ENCODE results near the gene EIF3I. TPM values are rescaled to one million over a fixed set of nuclear protein-coding genes. Genes with fewer than 3 reads are reported as not detected.

Gene EIF3I
- total RNA-seq, 2 donors from 2014 or later: 241 to 276 TPM

DNA sequence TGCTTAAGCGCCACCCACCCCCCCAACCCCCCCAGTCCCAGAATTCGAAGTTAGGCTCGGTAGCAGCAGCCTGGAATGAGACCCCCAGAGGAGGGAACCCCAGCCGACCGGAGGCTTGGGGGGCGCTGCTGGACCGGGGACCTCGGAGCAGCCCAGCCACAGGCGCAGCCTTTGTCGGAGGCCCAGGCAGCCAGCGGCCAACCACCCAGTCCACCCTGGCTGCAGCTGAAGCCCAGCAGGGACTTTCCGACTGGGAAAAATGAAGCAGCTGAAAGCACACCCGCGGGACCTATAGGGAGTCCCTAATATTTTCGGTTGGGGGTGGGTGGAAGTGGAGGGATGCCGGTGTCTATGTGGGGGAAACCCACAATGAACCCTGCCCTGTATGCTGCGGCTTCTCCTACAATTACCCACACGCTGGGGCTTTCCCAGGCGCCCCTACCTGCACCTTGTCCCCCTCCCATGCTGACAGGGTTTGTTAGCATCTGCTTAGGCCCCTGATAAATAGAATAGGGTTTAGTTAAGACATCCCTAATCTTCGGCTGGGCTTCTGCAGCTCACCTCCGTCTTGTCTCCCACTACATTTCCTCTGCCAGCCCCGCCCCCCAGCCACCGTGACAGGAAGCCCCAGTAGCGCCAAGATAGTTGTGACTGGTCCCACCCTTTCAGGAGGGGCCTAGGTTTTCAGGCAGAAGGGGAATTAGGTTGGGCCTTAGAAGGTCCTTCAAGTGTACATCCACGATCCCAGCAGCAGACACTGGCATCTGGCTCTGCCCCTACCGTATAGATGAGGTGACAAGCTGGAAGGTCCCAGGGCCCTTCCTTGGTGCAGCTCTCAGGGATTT, 21.0 kb upstream of the EIF3I start:
- no peaks in the 10 kb centered on the region for H3K27me3 Mint-ChIP-seq (ENCODE audit: low read depth)
- DNase-seq (peak; percentile 79 to 81), ATAC-seq (replicated peaks in 1 of 2) (peak; percentile 42 to 58)
- H3K4me1 Mint-ChIP-seq (ENCODE audit: low read depth): peaks cover 68% of the 10 kb centered on the region
- H3K27ac Mint-ChIP-seq: peak overlapping the region; percentile 90
- peaks cover 0 to 6% of the 10 kb centered on the region in 2 donors for H3K36me3 Mint-ChIP-seq (ENCODE audit: insufficient read depth in 2 of 2)
- H3K4me3 Mint-ChIP-seq: peak overlapping the region; percentile 88 to 90
- H3K9me3 Mint-ChIP-seq: no peaks in the 10 kb centered on the region

- H3K27me3 Mint-ChIP-seq (ENCODE audit: low read depth): no peaks in the 10 kb centered on the region
Observed at GRCh38 chr1:32204943-32205361, 17.3 kb upstream of the EIF3I start.

DNA sequence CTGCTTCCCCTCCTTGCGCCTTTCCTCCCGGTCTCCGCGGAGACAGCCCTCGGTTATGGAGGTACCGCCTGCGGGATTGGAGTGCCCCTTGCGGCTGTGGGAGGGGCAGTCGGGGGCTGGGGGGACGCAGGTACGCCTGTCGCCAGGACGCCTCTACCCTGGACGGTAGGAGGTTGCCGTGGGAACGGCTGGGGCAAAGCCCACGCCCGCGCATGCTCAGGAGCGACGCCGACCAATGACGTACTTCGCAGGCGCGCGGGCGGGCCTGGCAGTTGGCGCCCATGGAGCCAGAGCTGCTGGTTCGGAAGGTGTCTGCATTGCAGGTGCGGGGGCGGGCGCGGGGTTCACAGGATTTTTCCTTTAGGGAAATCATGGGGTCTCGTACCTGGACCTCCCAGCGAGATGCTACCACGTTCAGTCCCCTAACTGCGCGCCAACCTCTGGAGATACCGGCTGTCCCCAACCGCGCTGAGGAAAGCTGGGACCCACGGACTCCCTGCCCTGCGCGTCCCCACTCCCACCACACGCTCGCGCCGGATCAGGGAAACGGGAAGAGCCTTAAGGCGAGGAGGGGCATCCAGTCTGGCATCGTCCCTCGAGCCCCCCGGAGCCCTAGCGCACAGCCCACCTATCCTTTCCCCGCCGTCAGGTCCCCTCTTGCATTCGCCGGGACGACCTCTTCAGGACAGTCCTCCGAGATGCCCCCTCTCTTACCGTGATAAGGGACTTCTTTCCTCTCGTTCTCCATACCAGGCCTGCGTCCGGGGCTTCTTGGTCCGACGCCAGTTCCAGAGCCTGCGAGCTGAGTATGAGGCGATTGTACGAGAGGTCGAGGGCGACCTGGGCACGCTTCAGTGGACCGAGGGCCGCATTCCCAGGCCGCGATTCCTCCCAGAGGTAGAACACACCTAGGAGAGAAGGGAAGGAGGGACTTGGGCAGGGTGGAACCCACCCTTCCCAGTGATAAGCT, 16.5 kb upstream of the EIF3I start, which contains the start of gene IQCC:
Gene IQCC, plus strand, starts transcription at position 271 of the 970 bp plus-strand sequence. Its CDS starts 11 bp downstream, at position 282.
- H3K27me3 Mint-ChIP-seq (ENCODE audit: low read depth): no peaks in the 10 kb centered on the region
- peak within 1 kb of the TSS; percentile 88 to 97 for H3K4me3 Mint-ChIP-seq
- H3K27ac Mint-ChIP-seq: peak within 1 kb of the TSS; percentile 79
- DNase-seq (peak; percentile 88 to 90), ATAC-seq (replicated peaks in 1 of 2) (peak; percentile 82 to 85)
- H3K9me3 Mint-ChIP-seq: no peaks in the 10 kb centered on the region
- peaks cover 38% of the 10 kb centered on the region for H3K4me1 Mint-ChIP-seq (ENCODE audit: low read depth)
- peaks cover 0 to 2% of the 10 kb centered on the region in 2 donors for H3K36me3 Mint-ChIP-seq (ENCODE audit: insufficient read depth in 2 of 2)

More at GRCh38 chr1:32204943-32205361, 17.3 kb upstream of the EIF3I start:
- Mint-ChIP-seq H3K36me3 (ENCODE audit: insufficient read depth in 2 of 2) (peaks cover 0 to 2% of the 10 kb centered on the region in 2 donors), H3K9me3 (no peaks in the 10 kb centered on the region), H3K4me3 (peak overlapping the region; percentile 88 to 97), H3K4me1 (ENCODE audit: low read depth) (peaks cover 45% of the 10 kb centered on the region), H3K27ac (no peak overlapping the region)
- no peak for ATAC-seq (replicated peaks in 1 of 2)
- no peak for DNase-seq

GRCh38 chr1:32208469-32208868, 13.7 kb upstream of the EIF3I start:
- Mint-ChIP-seq H3K36me3 (ENCODE audit: insufficient read depth in 2 of 2) (peaks cover 0 to 2% of the 10 kb centered on the region in 2 donors), H3K4me3 (no peak overlapping the region), H3K27me3 (ENCODE audit: low read depth) (no peaks in the 10 kb centered on the region), H3K27ac (no peak overlapping the region), H3K9me3 (no peaks in the 10 kb centered on the region), H3K4me1 (ENCODE audit: low read depth) (peaks cover 24% of the 10 kb centered on the region)
- no peak for DNase-seq
- ATAC-seq (replicated peaks in 1 of 2): no peak

GRCh38 chr1:32208891-32209328, 13.3 kb upstream of the EIF3I start, which contains the start of gene DCDC2B:
TSS of gene DCDC2B (plus strand) at chr1:32209089. CDS start at chr1:32209094, 5 bp downstream.
- no peak for DNase-seq
- Mint-ChIP-seq H3K36me3 (ENCODE audit: insufficient read depth in 2 of 2) (peaks cover 0 to 2% of the 10 kb centered on the region in 2 donors), H3K4me3 (no peak within 1 kb of the TSS), H3K9me3 (no peaks in the 10 kb centered on the region), H3K27me3 (ENCODE audit: low read depth) (no peaks in the 10 kb centered on the region), H3K4me1 (ENCODE audit: low read depth) (peaks cover 22% of the 10 kb centered on the region), H3K27ac (no peak within 1 kb of the TSS)
- ATAC-seq (replicated peaks in 1 of 2): no peak

DNA sequence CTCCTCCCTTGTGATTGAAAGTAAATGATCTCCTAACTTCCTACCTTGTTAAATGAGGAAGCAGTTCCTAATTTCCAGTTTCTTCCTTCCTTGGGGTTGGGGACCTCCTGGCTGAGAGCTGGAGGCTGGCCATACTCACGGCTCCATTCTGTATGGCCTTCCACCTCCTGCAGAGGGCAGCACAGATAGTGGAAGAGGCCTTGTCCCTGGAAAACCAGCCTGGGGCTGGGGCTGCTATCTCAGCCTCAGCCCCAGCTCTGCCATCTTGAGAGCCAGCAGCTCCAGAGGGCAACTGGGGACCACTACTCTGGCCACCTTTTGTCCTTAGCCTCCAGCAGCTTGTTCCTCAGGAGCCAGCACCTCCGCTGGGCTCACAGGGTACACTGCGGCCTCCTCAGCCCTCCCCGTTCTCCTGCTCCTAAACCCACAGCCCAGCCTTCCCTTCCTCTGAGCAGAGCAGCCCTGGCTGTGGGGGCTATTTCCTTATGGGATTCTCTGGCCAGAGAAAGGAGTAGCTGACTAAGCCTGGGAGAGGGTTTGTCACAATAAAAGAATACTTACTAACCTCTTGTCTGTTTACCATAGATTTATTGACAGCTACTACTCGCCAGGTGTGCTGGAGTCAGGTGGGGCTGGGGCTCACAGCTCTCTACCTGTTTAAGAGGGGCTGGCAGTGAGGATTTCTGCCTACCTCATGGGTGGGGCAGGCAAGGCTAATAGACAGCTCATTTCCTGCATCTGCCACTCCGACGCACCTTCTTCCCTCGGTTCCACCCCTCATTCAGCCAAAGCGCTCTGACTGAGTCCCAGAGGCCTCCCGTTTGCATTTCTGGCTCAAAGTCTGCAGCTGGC, 6.4 kb upstream of the EIF3I start:
- no peak overlapping the region for H3K4me3 Mint-ChIP-seq
- no peaks in the 10 kb centered on the region for H3K9me3 Mint-ChIP-seq
- H3K27ac Mint-ChIP-seq: peak overlapping the region; percentile 25
- DNase-seq: peak; percentile 60 to 62
- peaks cover 0 to 2% of the 10 kb centered on the region in 2 donors for H3K36me3 Mint-ChIP-seq (ENCODE audit: insufficient read depth in 2 of 2)
- no peaks in the 10 kb centered on the region for H3K27me3 Mint-ChIP-seq (ENCODE audit: low read depth)
- ATAC-seq (replicated peaks in 1 of 2): peak; percentile 86 to 87
- peaks cover 22% of the 10 kb centered on the region for H3K4me1 Mint-ChIP-seq (ENCODE audit: low read depth)

DNA sequence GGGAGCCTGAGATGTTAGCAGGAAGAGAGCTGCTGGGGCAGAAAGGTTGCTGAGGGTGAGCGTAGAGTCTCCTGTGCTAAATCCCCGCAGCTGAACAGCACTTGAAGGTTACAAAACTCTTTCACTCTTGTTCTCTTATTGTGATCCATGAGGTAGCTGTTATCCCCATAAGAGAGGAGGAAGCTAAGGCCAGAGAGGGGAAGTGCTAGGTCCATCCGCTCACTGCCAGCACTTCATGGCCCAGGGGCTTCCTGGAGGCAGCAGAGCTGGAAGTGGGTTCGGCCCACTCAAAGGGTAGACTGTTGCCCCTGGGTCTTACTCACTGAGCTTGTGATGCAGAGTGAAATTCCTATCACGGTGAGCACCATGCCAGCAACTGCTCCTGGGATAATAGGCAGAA, 5.6 kb upstream of the EIF3I start:
- no peaks in the 10 kb centered on the region for H3K9me3 Mint-ChIP-seq

DNA sequence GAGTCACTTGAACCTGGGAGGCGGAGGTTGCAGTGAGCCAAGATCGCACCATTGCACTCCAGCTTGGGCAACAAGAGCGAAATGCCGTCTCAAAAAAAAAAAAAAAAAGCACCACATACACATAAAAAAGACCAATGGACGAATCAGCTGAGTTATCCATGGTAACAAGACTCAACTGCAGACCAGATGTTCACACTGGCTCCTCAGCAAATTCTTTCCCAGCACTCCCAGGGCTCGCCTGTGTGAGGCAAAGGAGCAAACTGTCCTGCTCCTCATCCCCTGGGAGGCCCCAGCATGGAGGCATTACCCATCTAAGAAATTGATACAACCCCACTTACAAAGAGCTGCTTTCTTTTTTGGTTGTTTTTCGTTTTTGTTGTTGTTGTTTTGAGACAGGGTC, 3.2 kb upstream of the EIF3I start:
- DNase-seq (no peak), ATAC-seq (replicated peaks in 1 of 2) (no peak)
- Mint-ChIP-seq H3K4me3 (no peak overlapping the region), H3K9me3 (no peaks in the 10 kb centered on the region), H3K27me3 (ENCODE audit: low read depth) (no peaks in the 10 kb centered on the region), H3K4me1 (ENCODE audit: low read depth) (peaks cover 37% of the 10 kb centered on the region), H3K36me3 (ENCODE audit: insufficient read depth in 2 of 2) (peaks cover 2 to 5% of the 10 kb centered on the region in 2 donors), H3K27ac (no peak overlapping the region)

More for the DNA sequence above, 5.6 kb upstream of the EIF3I start:
- Mint-ChIP-seq H3K4me3 (no peak overlapping the region), H3K36me3 (ENCODE audit: insufficient read depth in 2 of 2) (peaks cover 0 to 2% of the 10 kb centered on the region in 2 donors), H3K4me1 (ENCODE audit: low read depth) (peaks cover 30% of the 10 kb centered on the region), H3K27ac (peak overlapping the region; percentile 25), H3K27me3 (ENCODE audit: low read depth) (no peaks in the 10 kb centered on the region)
- ATAC-seq (replicated peaks in 1 of 2) (no peak), DNase-seq (no peak)

GRCh38 chr1:32220746-32221580, 1.2 kb upstream of the EIF3I start:
- Mint-ChIP-seq H3K27ac (peak overlapping the region; percentile 77), H3K4me1 (ENCODE audit: low read depth) (peaks cover 41% of the 10 kb centered on the region), H3K27me3 (ENCODE audit: low read depth) (no peaks in the 10 kb centered on the region), H3K36me3 (ENCODE audit: insufficient read depth in 2 of 2) (peaks cover 6 to 10% of the 10 kb centered on the region in 2 donors), H3K4me3 (peak overlapping the region; percentile 94 to 96), H3K9me3 (no peaks in the 10 kb centered on the region)
- DNase-seq (no peak), ATAC-seq (replicated peaks in 1 of 2) (no peak)

DNA sequence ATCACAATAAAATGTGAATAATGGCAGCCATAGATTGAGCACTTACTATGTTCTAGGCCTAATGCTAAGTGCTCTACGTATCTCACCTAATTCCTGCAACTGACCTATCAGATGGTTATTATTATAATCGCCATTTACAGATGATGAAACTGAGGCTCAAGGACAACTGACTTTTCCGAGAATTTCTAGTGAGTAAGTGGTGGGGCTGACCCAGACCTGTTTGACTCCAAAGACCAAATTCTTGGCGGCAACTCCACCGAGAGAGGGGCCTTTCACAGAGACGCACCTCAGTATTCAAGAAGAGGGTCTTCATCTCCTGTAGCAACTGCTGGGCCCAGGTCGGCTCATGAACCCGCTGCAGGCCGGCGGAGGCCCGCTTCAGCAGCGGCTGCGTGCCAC, 627 bp upstream of the EIF3I start:
- no peaks in the 10 kb centered on the region for H3K27me3 Mint-ChIP-seq (ENCODE audit: low read depth)
- H3K36me3 Mint-ChIP-seq (ENCODE audit: insufficient read depth in 2 of 2): peaks cover 6 to 10% of the 10 kb centered on the region in 2 donors
- peak overlapping the region; percentile 77 for H3K27ac Mint-ChIP-seq
- no peak for DNase-seq
- peaks cover 36% of the 10 kb centered on the region for H3K4me1 Mint-ChIP-seq (ENCODE audit: low read depth)
- H3K4me3 Mint-ChIP-seq: peak overlapping the region; percentile 94 to 96
- H3K9me3 Mint-ChIP-seq: no peaks in the 10 kb centered on the region
- no peak for ATAC-seq (replicated peaks in 1 of 2)

DNA sequence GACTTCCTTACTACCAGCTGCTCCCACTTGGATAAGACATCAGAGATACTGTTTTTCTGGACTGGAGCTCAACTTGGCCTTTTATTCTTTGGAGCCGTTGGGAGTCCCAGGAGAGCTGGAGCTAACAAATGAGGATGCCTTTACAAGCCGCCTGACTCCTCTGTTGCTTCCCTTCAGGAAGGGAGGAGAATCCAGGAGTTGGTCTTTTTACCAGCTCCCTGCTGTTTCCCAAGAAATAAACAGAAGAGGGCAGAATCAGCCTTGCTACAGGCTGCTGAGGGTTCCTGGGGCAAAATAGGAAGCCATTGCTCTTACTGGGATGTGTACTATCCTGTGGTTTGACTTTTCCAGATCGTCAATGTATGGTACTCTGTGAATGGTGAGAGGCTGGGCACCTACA, 1.5 kb downstream of the EIF3I start:
- peaks cover 41% of the 10 kb centered on the region for H3K4me1 Mint-ChIP-seq (ENCODE audit: low read depth)
- DNase-seq (no peak), ATAC-seq (replicated peaks in 1 of 2) (no peak)
- peak overlapping the region; percentile 94 to 96 for H3K4me3 Mint-ChIP-seq
- no peaks in the 10 kb centered on the region for H3K27me3 Mint-ChIP-seq (ENCODE audit: low read depth)
- H3K27ac Mint-ChIP-seq: peak overlapping the region; percentile 94
- H3K9me3 Mint-ChIP-seq: no peaks in the 10 kb centered on the region
- H3K36me3 Mint-ChIP-seq (ENCODE audit: insufficient read depth in 2 of 2): peaks cover 12 to 21% of the 10 kb centered on the region in 2 donors
